ENCODE results near the gene MLXIP. TPM values are rescaled to one million over a fixed set of nuclear protein-coding genes. Genes with fewer than 3 reads are reported as not detected.

The MLXIP gene
- total and polyA plus RNA-seq, 2 experiments from 2014 or later = 16.2 to 23.0 TPM

GRCh38 chr12:122060081-122060501 lies 18.5 kb upstream of the MLXIP start:
- Histone ChIP-seq H2AFZ (no peak overlapping the region), H3K4me3 (no peak overlapping the region), H3K4me1 (ENCODE audit: insufficient read depth) (peaks cover 7% of the 10 kb centered on the region; the same call in 1 of the 2 replicates), H3K79me2 (replicated peaks; ENCODE audit: insufficient read depth) (0 out of 2 replicates have a peak, but pooled peaks cover 4% of the 10 kb centered on the region), H3K9me2 (ENCODE audit: insufficient read depth) (no peaks in the 10 kb centered on the region), H3K27ac (ENCODE audit: low read depth) (no peak overlapping the region; the same call in 1 of the 2 replicates), H4K20me1 (replicated peaks; ENCODE audit: insufficient read depth) (no peaks in the 10 kb centered on the region), H3K27me3 (ENCODE audit: insufficient read depth) (no peaks in the 10 kb centered on the region), H3K36me3 (ENCODE audit: insufficient read depth) (no peaks in the 10 kb centered on the region; the same call in 1 of the 2 replicates), H3K4me2 (no peak overlapping the region), H3F3A (replicated peaks; ENCODE audit: low read depth) (no peaks in the 10 kb centered on the region)
- no peak overlapping the region for H3K27ac Mint-ChIP-seq
- peaks cover 51% of the 10 kb centered on the region for H3K36me3 Mint-ChIP-seq (ENCODE audit: low read depth)
- TF ChIP-seq ZNF331 (CRISPR knock-in tag; IDR thresholded peaks at IDR 0.05; ENCODE audit: low read depth) (no peak), REST (IDR thresholded peaks at IDR 0.05; ENCODE audit: unreplicated experiment) (no peak), NANOG (IDR thresholded peaks at IDR 0.05; ENCODE audit: borderline replicate concordance) (no peak), EZH2 (IDR thresholded peaks at IDR 0.05; ENCODE audit: low read depth, unreplicated experiment) (no peak), CTCF (conservative IDR thresholded peaks at IDR 0.05; ENCODE audit: low read depth in 2 of 2) (no peak), POLR2AphosphoS5 (IDR thresholded peaks at IDR 0.05; ENCODE audit: low read depth) (no peak), ETS1 (IDR thresholded peaks at IDR 0.05) (no peak)
- H3K9me3 Mint-ChIP-seq = peaks cover 4% of the 10 kb centered on the region; the same call in 1 of the 3 replicates
- H3K4me3 Mint-ChIP-seq = no peak overlapping the region
- no peak for ATAC-seq
- H3K27me3 Mint-ChIP-seq (ENCODE audit: insufficient read depth, low read depth, poor library complexity) = peaks cover 12% of the 10 kb centered on the region
- H3K4me1 Mint-ChIP-seq = peaks cover 21% of the 10 kb centered on the region
- DNase-seq (ENCODE audit: low spot score) = no peak

GRCh38 chr12:122061253-122061652 lies 17.3 kb upstream of the MLXIP start:
- peaks cover 25% of the 10 kb centered on the region for H3K4me1 Mint-ChIP-seq
- Histone ChIP-seq H3K36me3 (ENCODE audit: insufficient read depth) (no peaks in the 10 kb centered on the region; the same call in 1 of the 2 replicates), H3K9me2 (ENCODE audit: insufficient read depth) (no peaks in the 10 kb centered on the region), H3F3A (replicated peaks; ENCODE audit: low read depth) (no peaks in the 10 kb centered on the region), H2AFZ (no peak overlapping the region), H3K4me3 (no peak overlapping the region), H3K4me2 (no peak overlapping the region), H3K79me2 (replicated peaks; ENCODE audit: insufficient read depth) (0 out of 2 replicates have a peak, but pooled peaks cover 7% of the 10 kb centered on the region), H3K27ac (ENCODE audit: low read depth) (no peak overlapping the region), H3K4me1 (ENCODE audit: insufficient read depth) (peaks cover 9% of the 10 kb centered on the region; the same call in 1 of the 2 replicates), H4K20me1 (replicated peaks; ENCODE audit: insufficient read depth) (no peaks in the 10 kb centered on the region), H3K27me3 (ENCODE audit: insufficient read depth) (no peaks in the 10 kb centered on the region)
- H3K9me3 Mint-ChIP-seq = peaks cover 4% of the 10 kb centered on the region; the same call in 1 of the 3 replicates
- H3K36me3 Mint-ChIP-seq (ENCODE audit: low read depth) = peaks cover 46% of the 10 kb centered on the region
- no peak overlapping the region for H3K4me3 Mint-ChIP-seq
- DNase-seq (ENCODE audit: low spot score) (no peak), ATAC-seq (no peak)
- peaks cover 12% of the 10 kb centered on the region for H3K27me3 Mint-ChIP-seq (ENCODE audit: insufficient read depth, low read depth, poor library complexity)
- no peak overlapping the region for H3K27ac Mint-ChIP-seq
- no peak for TF ChIP-seq EZH2 (IDR thresholded peaks at IDR 0.05; ENCODE audit: low read depth, unreplicated experiment)
- no peak for TF ChIP-seq NANOG (IDR thresholded peaks at IDR 0.05; ENCODE audit: borderline replicate concordance)
- TF ChIP-seq POLR2AphosphoS5 (IDR thresholded peaks at IDR 0.05; ENCODE audit: low read depth) = no peak
- no peak for TF ChIP-seq EZH2phosphoT487 (IDR thresholded peaks at IDR 0.05; ENCODE audit: unreplicated experiment)
- no peak for TF ChIP-seq JUNB (IDR thresholded peaks at IDR 0.05; ENCODE audit: unreplicated experiment)
